Testis (tissue), 3 donors: Measurements from ENCODE around the gene ALDH8A1. TPM values are rescaled to one million over a fixed set of nuclear protein-coding genes. Genes with fewer than 3 reads are reported as not detected.

Experiments used
- DNase-seq: peaks from one replicate; pipeline ENCODE4 v3.0.0-alpha.2; 2019
- H3K27ac ChIP-seq, 2 donors: fragments of 200-600 bp; sonication (generic); one replicate each; pipeline ENCODE4 v1.5.1; 2019
- H3K27me3 ChIP-seq: fragments of 200-600 bp; sonication (generic); one replicate; pipeline ENCODE4 v1.5.1; 2019
- H3K36me3 ChIP-seq: fragments of 200-600 bp; sonication (generic); one replicate; pipeline ENCODE4 v1.5.1; 2017; ENCODE audit warnings: low read depth; ENCODE audit errors: missing control alignments
- H3K4me1 ChIP-seq: fragments of 200-600 bp; sonication (generic); one replicate; pipeline ENCODE4 v1.5.1; 2019
- H3K4me3 ChIP-seq, 2 donors: fragments of 200-600 bp; sonication (generic); one replicate each; pipeline ENCODE4 v1.5.1; 2017 to 2019
- H3K9me3 ChIP-seq: fragments of 200-600 bp; sonication (generic); one replicate; pipeline ENCODE4 v1.5.1; 2017
- CTCF ChIP-seq, 3 experiments: fragments of 450-650 bp in 2 of 3; fragments of 200-600 bp in 1 of 3; sonication (generic) in 1 of 3; IDR thresholded peaks; one replicate each; pipeline ENCODE4 v1.5.1; 2016 to 2019; ENCODE audit warnings: antibody characterized with exemption in 3 of 3, mild to moderate bottlenecking in 2 of 3, moderate library complexity in 1 of 3
- POLR2A ChIP-seq: fragments of 450-650 bp; IDR thresholded peaks from one replicate; pipeline ENCODE4 v1.6.1; 2017; ENCODE audit warnings: antibody characterized with exemption, mild to moderate bottlenecking, moderate library complexity
- WGBS, 2 donors: methylation state at CpG; one replicate each; pipeline ENCODE4 v1.1.5; 2018; 5-methylcytosine and 5-hydroxymethylcytosine counted together
- intact Hi-C: fragments of 100-400 bp; cut with DNase I; formaldehyde crosslinking; loops from one replicate; pipeline ENCODE4 v1.15.1; 2023; ENCODE audit warnings: low total_unique reads
- polyA plus RNA-seq: library from polyadenylated mRNA; stranded (reverse); fragments of 350-450 nt; fragmentation: Illumina TruSeq; extraction: RNeasy Lipid Tissue Mini Kit (QIAGEN cat#74804); gene quantifications from one replicate; pipeline ENCODE4 v1.2.3, GENCODE V29; 2014; ENCODE audit warnings: low read depth, low replicate concordance; ENCODE audit not compliant: insufficient read depth
- total RNA-seq, 2 donors: library from RNA; depleted of rRNA; stranded (reverse); fragments of >200 nt; gene quantifications; one replicate each; pipeline ENCODE4 v1.2.3, GENCODE V29; 2016

The ALDH8A1 gene
- total and polyA plus RNA-seq, 3 donors from 2014 or later = 0.38 to 4.9 (median 0.87) TPM

DNA sequence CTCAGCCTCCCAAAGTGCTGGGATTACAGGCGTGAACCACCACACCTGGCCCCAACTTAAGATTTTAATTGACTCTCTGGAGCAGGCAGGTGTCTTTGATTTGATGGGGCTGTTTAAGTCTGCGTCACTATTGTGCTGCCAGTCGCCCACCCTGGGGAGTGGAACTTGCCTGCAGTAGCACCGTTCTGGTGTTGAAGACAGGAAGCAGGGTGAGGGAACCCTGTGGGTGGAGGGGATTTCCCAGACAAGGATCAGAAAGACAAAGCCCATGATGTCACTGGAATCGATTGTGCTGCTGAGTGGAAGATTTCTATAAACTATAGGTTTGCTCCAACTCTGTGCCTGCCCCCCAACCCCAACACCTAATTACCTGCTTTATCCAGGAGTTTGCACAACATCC, 11.0 kb downstream of the ALDH8A1 start:
- Histone ChIP-seq H3K9me3 (no peaks in the 10 kb centered on the region), H3K27ac (no peak overlapping the region), H3K4me1 (no peaks in the 10 kb centered on the region), H3K27me3 (no peaks in the 10 kb centered on the region), H3K36me3 (no peaks in the 10 kb centered on the region), H3K4me3 (no peak overlapping the region)
- intact Hi-C loops = no loop called here
- TF ChIP-seq CTCF (IDR thresholded peaks at IDR 0.05) (no peak), POLR2A (no peak)
- WGBS, 2 donors = 89 to 93% methylated on average over 5 of the region's 5 CpGs
- no peak for DNase-seq

DNA sequence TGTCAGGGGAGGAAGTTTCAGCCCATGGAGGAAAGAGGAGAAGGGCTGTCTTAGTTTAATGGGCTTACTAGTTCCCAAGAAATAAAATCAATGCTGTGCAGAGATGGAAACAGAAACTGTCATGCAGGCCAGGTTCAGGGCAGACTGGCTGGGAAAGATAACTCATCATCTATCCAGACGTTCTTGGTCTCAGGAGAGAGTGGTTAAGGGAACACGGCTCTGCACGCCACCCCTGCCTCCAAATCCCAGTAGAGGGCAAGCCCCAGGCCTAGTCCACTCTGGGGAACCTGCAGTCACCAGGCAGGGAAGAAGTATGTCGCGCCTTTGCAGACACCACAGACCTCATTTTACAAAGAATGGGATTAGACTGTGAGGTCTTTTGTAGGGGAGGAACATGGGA, 12.5 kb downstream of the ALDH8A1 start:
- intact Hi-C loops = no loop called here
- 87 to 88% methylated on average over 5 of the region's 5 CpGs for WGBS, 2 donors
- Histone ChIP-seq H3K27ac (no peak overlapping the region), H3K27me3 (no peaks in the 10 kb centered on the region), H3K9me3 (no peaks in the 10 kb centered on the region), H3K4me1 (no peaks in the 10 kb centered on the region), H3K4me3 (no peak overlapping the region), H3K36me3 (no peaks in the 10 kb centered on the region)
- TF ChIP-seq CTCF (IDR thresholded peaks at IDR 0.05) (no peak), POLR2A (no peak)
- DNase-seq = no peak

GRCh38 chr6:134936931-134937330, 13.0 kb downstream of the ALDH8A1 start:
- H3K4me3 ChIP-seq = no peak overlapping the region
- WGBS, 2 donors = 73 to 87% methylated on average over 5 of the region's 5 CpGs
- H3K27ac ChIP-seq = no peak overlapping the region
- no peaks in the 10 kb centered on the region for H3K4me1 ChIP-seq
- intact Hi-C loops = no loop called here
- TF ChIP-seq CTCF (IDR thresholded peaks at IDR 0.05) (no peak), POLR2A (no peak)
- H3K27me3 ChIP-seq = no peaks in the 10 kb centered on the region
- DNase-seq = no peak
- no peaks in the 10 kb centered on the region for H3K36me3 ChIP-seq
- no peaks in the 10 kb centered on the region for H3K9me3 ChIP-seq

GRCh38 chr6:134936476-134936875, 13.4 kb downstream of the ALDH8A1 start:
- WGBS, 2 donors = 93 to 96% methylated on average over 5 of the region's 5 CpGs
- Histone ChIP-seq H3K27ac (no peak overlapping the region), H3K4me3 (no peak overlapping the region), H3K36me3 (no peaks in the 10 kb centered on the region), H3K9me3 (no peaks in the 10 kb centered on the region), H3K27me3 (no peaks in the 10 kb centered on the region), H3K4me1 (no peaks in the 10 kb centered on the region)
- intact Hi-C loops = no loop called here
- DNase-seq = no peak
- no peak for TF ChIP-seq CTCF (IDR thresholded peaks at IDR 0.05)
- no peak for TF ChIP-seq POLR2A

DNA sequence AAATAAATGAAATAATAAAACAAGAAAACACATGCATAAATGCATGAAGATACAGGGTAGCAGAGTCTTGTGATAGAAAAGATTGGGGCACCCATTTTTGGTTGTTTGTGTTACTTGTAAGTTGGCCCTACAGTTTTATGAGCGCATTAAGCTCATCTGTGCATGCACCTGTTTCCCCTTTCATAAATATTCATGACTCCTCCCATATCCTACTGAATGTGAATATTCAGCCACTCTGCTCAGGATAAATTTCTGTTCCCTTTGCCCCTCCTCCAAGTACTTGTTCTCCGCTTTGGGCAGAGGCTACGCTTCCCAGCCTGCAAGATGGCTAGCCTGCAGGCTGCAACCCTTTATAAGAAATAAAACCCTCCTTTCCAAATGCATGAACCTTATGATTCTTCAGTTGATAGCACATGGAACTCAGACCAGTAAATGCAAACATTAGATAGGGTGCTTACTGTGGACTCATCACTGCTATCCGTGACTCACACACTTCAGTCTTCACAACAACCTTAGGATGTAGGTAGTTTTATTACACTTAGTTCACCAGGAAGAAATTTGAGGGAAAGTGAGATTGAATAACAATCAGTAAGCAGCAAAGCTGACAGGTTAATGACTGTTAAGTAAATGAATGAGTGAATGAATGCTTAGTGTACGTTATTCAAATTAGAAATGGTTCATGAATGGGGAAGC, 15.0 kb downstream of the ALDH8A1 start:
- H3K9me3 ChIP-seq = no peaks in the 10 kb centered on the region
- H3K36me3 ChIP-seq = no peaks in the 10 kb centered on the region
- H3K4me3 ChIP-seq = no peak overlapping the region
- intact Hi-C loops = no loop called here
- no peaks in the 10 kb centered on the region for H3K27me3 ChIP-seq
- no peak overlapping the region for H3K27ac ChIP-seq
- TF ChIP-seq POLR2A = no peak
- 95 to 99% methylated on average over 5 of the region's 5 CpGs for WGBS, 2 donors
- H3K4me1 ChIP-seq = no peaks in the 10 kb centered on the region
- no peak for DNase-seq
